AG09319 (cell line): ENCODE measurements around the gene PRR14L.

Experiments used
- DNase-seq: peaks from one replicate; pipeline ENCODE4 v3.0.0-alpha.2; 2010; ENCODE audit warnings: low read depth; ENCODE audit errors: extremely low read depth
- CTCF ChIP-seq: IDR thresholded peaks from 2 replicates; pipeline ENCODE4 v1.5.1; 2011; ENCODE audit warnings: low read depth, mild to moderate bottlenecking, inconsistent platforms, low read length, moderate library complexity

PRR14L gene

GRCh38 chr22:31757265-31757664, 7.3 kb upstream of the PRR14L start:
- TF ChIP-seq CTCF, result no peak
- no peak for DNase-seq

- DNase-seq, result no peak
- no peak for TF ChIP-seq CTCF
Measured at GRCh38 chr22:31754813-31755212, 4.9 kb upstream of the PRR14L start.

GRCh38 chr22:31753634-31754501, 3.9 kb upstream of the PRR14L start, which contains the start of gene DEPDC5:
DEPDC5 (plus strand) TSS chr22:31754019; CDS start chr22:31754922, 903 bp downstream.
- DNase-seq, result peak; percentile 71
- TF ChIP-seq CTCF, result no peak

GRCh38 chr22:31753005-31753633, 3.2 kb upstream of the PRR14L start:
- no peak for TF ChIP-seq CTCF
- DNase-seq, result no peak

GRCh38 chr22:31752096-31752847, 2.3 kb upstream of the PRR14L start:
- TF ChIP-seq CTCF, result no peak
- DNase-seq, result no peak

GRCh38 chr22:31750365-31751284, 693 bp upstream of the PRR14L start:
- TF ChIP-seq CTCF, result no peak
- DNase-seq, result no peak
